ENCODE data around the gene SELENOV.

SELENOV gene

DNA sequence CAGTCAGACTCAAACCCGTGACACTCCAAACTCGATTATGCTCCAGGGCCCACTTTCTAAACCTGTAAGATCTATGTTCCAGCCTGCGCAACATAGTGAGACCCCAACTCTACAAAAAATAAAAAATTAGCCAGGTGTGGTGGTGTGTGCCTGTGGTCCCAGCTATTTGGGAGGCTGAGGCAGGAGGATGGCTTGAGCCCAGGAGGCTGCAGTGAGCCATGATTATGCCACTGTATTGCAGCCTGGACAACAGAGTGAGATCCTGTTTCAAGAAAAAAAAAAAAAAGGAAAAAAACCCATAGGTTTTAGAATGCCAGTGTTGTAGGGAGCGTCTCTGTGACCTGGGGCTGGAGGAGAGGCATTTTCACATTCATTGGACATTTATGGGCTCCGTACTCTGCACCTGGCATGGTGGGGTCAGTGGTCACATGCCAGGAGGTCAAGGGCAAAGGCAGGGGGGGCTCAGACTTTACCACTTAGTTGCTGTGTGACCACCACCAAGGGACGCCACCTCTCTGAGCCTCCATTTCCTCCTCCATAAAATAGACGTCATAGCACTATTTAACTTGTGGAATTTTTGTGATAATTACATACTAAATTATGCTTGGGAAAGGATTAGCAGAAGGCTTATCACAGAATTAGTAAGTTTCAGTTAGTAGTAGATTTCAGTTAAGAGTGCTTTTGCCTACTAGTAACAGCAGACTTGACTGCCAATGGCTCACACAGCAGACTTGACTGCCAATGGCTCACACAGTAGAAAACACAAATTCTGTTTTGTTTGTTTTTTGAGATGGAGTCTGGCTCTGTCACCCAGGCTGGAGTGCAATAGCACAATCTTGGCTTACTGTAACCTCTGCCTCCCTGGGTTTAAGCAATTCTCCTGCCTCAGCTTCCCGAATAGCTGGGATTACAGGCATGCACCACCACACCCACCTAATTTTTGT lies 5.9 kb downstream of the SELENOV start:
- Histone ChIP-seq H3K4me3 (ENCODE audit: low read length, poor library complexity, severe bottlenecking) (no peak overlapping the region), H3K9me3 (ENCODE audit: insufficient read depth, low read depth, low read length) (no peaks in the 10 kb centered on the region), H2AFZ (ENCODE audit: low read length) (no peak overlapping the region), H3K27me3 (ENCODE audit: insufficient read depth, low read length, poor library complexity, severe bottlenecking) (no peaks in the 10 kb centered on the region), H3F3A (ENCODE audit: low read depth) (no peaks in the 10 kb centered on the region), H4K20me1 (ENCODE audit: insufficient read depth, low read length, poor library complexity, severe bottlenecking) (no peaks in the 10 kb centered on the region), H3K9me2 (replicated peaks; ENCODE audit: low read depth, low read length) (no peaks in the 10 kb centered on the region), H3K4me1 (ENCODE audit: insufficient read depth, low read length, poor library complexity, severe bottlenecking) (no peaks in the 10 kb centered on the region), H3K36me3 (ENCODE audit: insufficient read depth, low read length) (no peaks in the 10 kb centered on the region), H3K9ac (ENCODE audit: low read depth, low read length, poor library complexity, severe bottlenecking) (no peak overlapping the region), H3K4me2 (ENCODE audit: low read depth, low read length, poor library complexity, severe bottlenecking) (no peak overlapping the region), H3K79me2 (ENCODE audit: insufficient read depth, low read length) (no peaks in the 10 kb centered on the region)
- no peak for TF ChIP-seq EZH2phosphoT487 (IDR thresholded peaks at IDR 0.05; ENCODE audit: borderline replicate concordance)
- TF ChIP-seq, protein P1, sequence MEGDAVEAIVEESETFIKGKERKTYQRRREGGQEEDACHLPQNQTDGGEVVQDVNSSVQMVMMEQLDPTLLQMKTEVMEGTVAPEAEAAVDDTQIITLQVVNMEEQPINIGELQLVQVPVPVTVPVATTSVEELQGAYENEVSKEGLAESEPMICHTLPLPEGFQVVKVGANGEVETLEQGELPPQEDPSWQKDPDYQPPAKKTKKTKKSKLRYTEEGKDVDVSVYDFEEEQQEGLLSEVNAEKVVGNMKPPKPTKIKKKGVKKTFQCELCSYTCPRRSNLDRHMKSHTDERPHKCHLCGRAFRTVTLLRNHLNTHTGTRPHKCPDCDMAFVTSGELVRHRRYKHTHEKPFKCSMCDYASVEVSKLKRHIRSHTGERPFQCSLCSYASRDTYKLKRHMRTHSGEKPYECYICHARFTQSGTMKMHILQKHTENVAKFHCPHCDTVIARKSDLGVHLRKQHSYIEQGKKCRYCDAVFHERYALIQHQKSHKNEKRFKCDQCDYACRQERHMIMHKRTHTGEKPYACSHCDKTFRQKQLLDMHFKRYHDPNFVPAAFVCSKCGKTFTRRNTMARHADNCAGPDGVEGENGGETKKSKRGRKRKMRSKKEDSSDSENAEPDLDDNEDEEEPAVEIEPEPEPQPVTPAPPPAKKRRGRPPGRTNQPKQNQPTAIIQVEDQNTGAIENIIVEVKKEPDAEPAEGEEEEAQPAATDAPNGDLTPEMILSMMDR (conservative IDR thresholded peaks at IDR 0.05; ENCODE audit: low read length), result no peak

DNA sequence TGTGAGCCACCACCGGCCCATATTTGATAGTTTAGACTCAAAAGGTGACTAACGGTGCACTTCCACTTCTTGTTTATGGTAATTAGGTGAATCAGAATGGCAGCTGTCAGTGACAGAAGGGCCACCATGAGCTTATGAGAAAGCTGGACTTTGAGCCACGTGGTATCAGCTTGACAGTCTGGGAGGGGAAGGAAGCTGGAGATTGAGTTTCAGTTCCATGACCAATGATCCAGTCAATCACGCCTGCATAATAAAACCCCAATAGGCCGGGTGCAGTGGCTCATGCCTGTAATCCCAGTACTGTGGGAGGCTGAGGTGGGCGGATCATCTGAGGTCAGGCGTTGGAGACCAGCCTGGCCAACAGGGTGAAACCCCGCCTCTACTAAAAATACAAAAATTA lies 9.6 kb downstream of the SELENOV start:
- Histone ChIP-seq H3K36me3 (ENCODE audit: insufficient read depth, low read length) (no peaks in the 10 kb centered on the region), H3K9me3 (ENCODE audit: insufficient read depth, low read depth, low read length) (no peaks in the 10 kb centered on the region), H3K4me3 (ENCODE audit: low read length, poor library complexity, severe bottlenecking) (no peak overlapping the region), H3F3A (ENCODE audit: low read depth) (no peaks in the 10 kb centered on the region), H3K4me1 (ENCODE audit: insufficient read depth, low read length, poor library complexity, severe bottlenecking) (no peaks in the 10 kb centered on the region), H4K20me1 (ENCODE audit: insufficient read depth, low read length, poor library complexity, severe bottlenecking) (no peaks in the 10 kb centered on the region), H3K79me2 (ENCODE audit: insufficient read depth, low read length) (no peaks in the 10 kb centered on the region), H3K4me2 (ENCODE audit: low read depth, low read length, poor library complexity, severe bottlenecking) (no peak overlapping the region), H3K27me3 (ENCODE audit: insufficient read depth, low read length, poor library complexity, severe bottlenecking) (no peaks in the 10 kb centered on the region), H2AFZ (ENCODE audit: low read length) (no peak overlapping the region), H3K9me2 (replicated peaks; ENCODE audit: low read depth, low read length) (no peaks in the 10 kb centered on the region), H3K9ac (ENCODE audit: low read depth, low read length, poor library complexity, severe bottlenecking) (no peak overlapping the region)
- no peak for TF ChIP-seq EZH2phosphoT487 (IDR thresholded peaks at IDR 0.05; ENCODE audit: borderline replicate concordance)
- TF ChIP-seq, protein P1 (conservative IDR thresholded peaks at IDR 0.05; ENCODE audit: low read length), result no peak

DNA sequence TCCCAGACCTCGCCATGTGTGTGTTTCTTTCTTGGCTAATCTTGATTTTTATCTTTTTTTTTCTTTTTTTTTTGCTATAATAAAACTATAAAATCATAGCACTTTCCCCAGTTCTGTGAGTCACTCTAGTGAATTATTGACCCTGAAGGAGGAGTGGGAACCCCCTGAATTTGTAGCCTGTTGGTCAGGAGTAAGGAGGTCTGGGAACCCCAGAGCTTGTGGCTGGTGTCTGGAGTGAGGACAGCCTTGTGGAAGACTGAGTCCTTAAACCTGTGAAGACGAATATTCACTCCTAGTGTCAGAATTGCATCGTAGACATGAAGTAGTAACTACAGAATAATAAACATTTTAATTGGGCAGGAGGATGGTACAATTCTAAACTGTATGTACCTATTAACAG lies 10.3 kb downstream of the SELENOV start:
- TF ChIP-seq, protein P1 (conservative IDR thresholded peaks at IDR 0.05; ENCODE audit: low read length), result no peak
- TF ChIP-seq EZH2phosphoT487 (IDR thresholded peaks at IDR 0.05; ENCODE audit: borderline replicate concordance), result no peak
- H3K9me2 ChIP-seq (replicated peaks; ENCODE audit: low read depth, low read length), result no peaks in the 10 kb centered on the region
- no peaks in the 10 kb centered on the region for H3K4me1 ChIP-seq (ENCODE audit: insufficient read depth, low read length, poor library complexity, severe bottlenecking)
- H3K27me3 ChIP-seq (ENCODE audit: insufficient read depth, low read length, poor library complexity, severe bottlenecking), result no peaks in the 10 kb centered on the region
- no peaks in the 10 kb centered on the region for H3F3A ChIP-seq (ENCODE audit: low read depth)
- no peak overlapping the region for H2AFZ ChIP-seq (ENCODE audit: low read length)
- H3K9ac ChIP-seq (ENCODE audit: low read depth, low read length, poor library complexity, severe bottlenecking), result no peak overlapping the region
- peaks cover 4% of the 10 kb centered on the region; the same call in 1 of the 2 replicates for H3K79me2 ChIP-seq (ENCODE audit: insufficient read depth, low read length)
- no peaks in the 10 kb centered on the region for H3K36me3 ChIP-seq (ENCODE audit: insufficient read depth, low read length)
- no peak overlapping the region for H3K4me3 ChIP-seq (ENCODE audit: low read length, poor library complexity, severe bottlenecking)
- no peaks in the 10 kb centered on the region for H4K20me1 ChIP-seq (ENCODE audit: insufficient read depth, low read length, poor library complexity, severe bottlenecking)
- no peaks in the 10 kb centered on the region for H3K9me3 ChIP-seq (ENCODE audit: insufficient read depth, low read depth, low read length)
- H3K4me2 ChIP-seq (ENCODE audit: low read depth, low read length, poor library complexity, severe bottlenecking), result no peak overlapping the region

Measured in Loucy (cell line).